ENCODE results near the gene PARD6B. TPM values are rescaled to one million over a fixed set of nuclear protein-coding genes. Genes with fewer than 3 reads are reported as not detected.
A peak's percentile ranks its signal among the peaks of the same experiment; 100 is the strongest.

PARD6B gene
- polyA plus RNA-seq, 6 donors from 2014 or later: 0.08 to 1.6 (median 0.73) TPM

- no peaks in the 10 kb centered on the region for H3K36me3 Mint-ChIP-seq
- ATAC-seq (ENCODE audit: low read depth in 2 of 2): no peak
- H3K4me1 Mint-ChIP-seq: no peaks in the 10 kb centered on the region
- no peak overlapping the region for H3K4me3 Mint-ChIP-seq
- no peaks in the 10 kb centered on the region for H3K9me3 Mint-ChIP-seq
- no peak overlapping the region for H3K27ac Mint-ChIP-seq
- peaks cover 0 to 8% (median 0%) of the 10 kb centered on the region in 3 donors for H3K27me3 Mint-ChIP-seq
- DNase-seq: no peak
Measured at GRCh38 chr20:50723672-50724071, 7.7 kb upstream of the PARD6B start.

GRCh38 chr20:50724112-50724725 is 7.2 kb upstream of the PARD6B start:
- Mint-ChIP-seq H3K9me3 (no peaks in the 10 kb centered on the region), H3K27ac (no peak overlapping the region), H3K36me3 (no peaks in the 10 kb centered on the region), H3K4me1 (no peaks in the 10 kb centered on the region), H3K4me3 (no peak overlapping the region), H3K27me3 (peaks cover 0 to 8% (median 0%) of the 10 kb centered on the region in 3 donors)
- ATAC-seq (ENCODE audit: low read depth in 2 of 2) (no peak), DNase-seq (no peak)

- Mint-ChIP-seq H3K36me3 (no peaks in the 10 kb centered on the region), H3K9me3 (no peaks in the 10 kb centered on the region), H3K27me3 (peaks cover 0 to 8% (median 0%) of the 10 kb centered on the region in 3 donors), H3K4me1 (peaks cover under 1% of the 10 kb centered on the region in 3 donors), H3K27ac (no peak overlapping the region), H3K4me3 (no peak overlapping the region)
- no peak for ATAC-seq (ENCODE audit: low read depth in 2 of 2)
- DNase-seq: no peak
Measured at GRCh38 chr20:50724851-50725723, 6.3 kb upstream of the PARD6B start.

GRCh38 chr20:50725724-50726005 is 5.7 kb upstream of the PARD6B start:
- peaks cover 0 to 8% (median 0%) of the 10 kb centered on the region in 3 donors for H3K27me3 Mint-ChIP-seq
- no peaks in the 10 kb centered on the region for H3K36me3 Mint-ChIP-seq
- DNase-seq (no peak), ATAC-seq (ENCODE audit: low read depth in 2 of 2) (no peak)
- no peak overlapping the region for H3K4me3 Mint-ChIP-seq
- H3K9me3 Mint-ChIP-seq: no peaks in the 10 kb centered on the region
- peaks cover 5 to 6% (median 6%) of the 10 kb centered on the region in 3 donors for H3K4me1 Mint-ChIP-seq
- no peak overlapping the region for H3K27ac Mint-ChIP-seq

GRCh38 chr20:50726955-50727791 is 4.2 kb upstream of the PARD6B start:
- Mint-ChIP-seq H3K27ac (no peak overlapping the region), H3K36me3 (no peaks in the 10 kb centered on the region), H3K9me3 (no peaks in the 10 kb centered on the region), H3K4me1 (peaks cover 5 to 12% (median 10%) of the 10 kb centered on the region in 3 donors), H3K4me3 (peak overlapping the region in 2 of 8 donors; percentile 4 to 58), H3K27me3 (peaks cover 0 to 8% (median 0%) of the 10 kb centered on the region in 3 donors)
- no peak for DNase-seq
- ATAC-seq (ENCODE audit: low read depth in 2 of 2): no peak

GRCh38 chr20:50727792-50728485 is 3.4 kb upstream of the PARD6B start:
- ATAC-seq (ENCODE audit: low read depth in 2 of 2): no peak
- H3K27ac Mint-ChIP-seq: no peak overlapping the region
- H3K4me3 Mint-ChIP-seq: peak overlapping the region in 3 of 8 donors; percentile 24 to 97 (median 34)
- H3K4me1 Mint-ChIP-seq: peaks cover 11 to 19% (median 17%) of the 10 kb centered on the region in 3 donors
- DNase-seq: no peak
- no peaks in the 10 kb centered on the region for H3K36me3 Mint-ChIP-seq
- H3K27me3 Mint-ChIP-seq: peaks cover 0 to 8% (median 0%) of the 10 kb centered on the region in 3 donors
- no peaks in the 10 kb centered on the region for H3K9me3 Mint-ChIP-seq

- no peak overlapping the region for H3K27ac Mint-ChIP-seq
- no peaks in the 10 kb centered on the region for H3K36me3 Mint-ChIP-seq
- H3K27me3 Mint-ChIP-seq: peaks cover 0 to 4% (median 0%) of the 10 kb centered on the region in 3 donors
- DNase-seq (no peak), ATAC-seq (ENCODE audit: low read depth in 2 of 2) (no peak)
- H3K4me3 Mint-ChIP-seq: peak overlapping the region in 3 of 8 donors; percentile 24 to 97 (median 51)
- H3K4me1 Mint-ChIP-seq: peaks cover 11 to 19% (median 19%) of the 10 kb centered on the region in 3 donors
- no peaks in the 10 kb centered on the region for H3K9me3 Mint-ChIP-seq
Measured at GRCh38 chr20:50728486-50728980, 2.8 kb upstream of the PARD6B start.

- Mint-ChIP-seq H3K27me3 (peaks cover 0 to 4% (median 0%) of the 10 kb centered on the region in 3 donors), H3K9me3 (no peaks in the 10 kb centered on the region), H3K4me3 (peak overlapping the region in 5 of 8 donors; percentile 42 to 97 (median 91)), H3K27ac (no peak overlapping the region), H3K36me3 (no peaks in the 10 kb centered on the region), H3K4me1 (peaks cover 11 to 19% (median 19%) of the 10 kb centered on the region in 3 donors)
- DNase-seq (no peak), ATAC-seq (ENCODE audit: low read depth in 2 of 2) (no peak)
Measured at GRCh38 chr20:50728981-50729874, 2.2 kb upstream of the PARD6B start.

GRCh38 chr20:50729901-50730764 is 1.2 kb upstream of the PARD6B start:
- peak overlapping the region in 4 of 6 donors; percentile 39 to 92 (median 75) for H3K27ac Mint-ChIP-seq

GRCh38 chr20:50730765-50731054 is 670 bp upstream of the PARD6B start:
- Mint-ChIP-seq H3K27me3 (peaks cover 0 to 4% (median 0%) of the 10 kb centered on the region in 3 donors), H3K27ac (peak overlapping the region in 4 of 6 donors; percentile 39 to 92 (median 75)), H3K36me3 (no peaks in the 10 kb centered on the region), H3K4me3 (peak overlapping the region; percentile 84 to 97 (median 92)), H3K9me3 (no peaks in the 10 kb centered on the region), H3K4me1 (peaks cover 11 to 20% (median 19%) of the 10 kb centered on the region in 3 donors)
- no peak for ATAC-seq (ENCODE audit: low read depth in 2 of 2)
- no peak for DNase-seq

More at GRCh38 chr20:50729901-50730764, 1.2 kb upstream of the PARD6B start:
- Mint-ChIP-seq H3K27me3 (peaks cover 0 to 4% (median 0%) of the 10 kb centered on the region in 3 donors), H3K36me3 (no peaks in the 10 kb centered on the region), H3K4me3 (peak overlapping the region; percentile 84 to 97 (median 92)), H3K9me3 (no peaks in the 10 kb centered on the region), H3K4me1 (peaks cover 11 to 19% (median 19%) of the 10 kb centered on the region in 3 donors)
- no peak for DNase-seq
- ATAC-seq (ENCODE audit: low read depth in 2 of 2): no peak

- Mint-ChIP-seq H3K27ac (peak overlapping the region; percentile 71 to 94 (median 86)), H3K4me3 (peak overlapping the region; percentile 84 to 97 (median 90)), H3K27me3 (no peaks in the 10 kb centered on the region), H3K4me1 (peaks cover 12 to 25% (median 19%) of the 10 kb centered on the region in 3 donors), H3K36me3 (peaks cover 0 to 1% of the 10 kb centered on the region in 2 donors), H3K9me3 (no peaks in the 10 kb centered on the region)
- DNase-seq (peak; percentile 7), ATAC-seq (ENCODE audit: low read depth in 2 of 2) (no peak)
Measured at GRCh38 chr20:50731930-50732690, 730 bp downstream of the PARD6B start.
